Measurements from ENCODE around the gene ZMYND12. TPM values are rescaled to one million over a fixed set of nuclear protein-coding genes. Genes with fewer than 3 reads are reported as not detected.
A peak's percentile ranks its signal among the peaks of the same experiment; 100 is the strongest.

ZMYND12 gene
- total and polyA plus RNA-seq, 2 donors (not counting 3 experiments of a cell fraction or from before 2014, with no cell fraction given): 0.33 to 0.40 TPM

- TSS peak; percentile 42 for BruUV-seq (replicated peaks)
- peak; percentile 33 for FAIRE-seq
- CTCF ChIA-PET: interaction anchor here (1.0 to 1.6 kb wide), 4 partner anchors 29 to 234 kb away, joined by 3 to 6 read pairs (median 4); no protein-coding TSS in a partner anchor
Measured at GRCh38 chr1:42456754-42457089, 900 bp upstream of the ZMYND12 start.

More at GRCh38 chr1:42456754-42457089, 900 bp upstream of the ZMYND12 start:
- Histone ChIP-seq H3K4me3 (replicated peaks in 1 of 3; ENCODE audit: insufficient read depth in 1 of 3, low read depth in 1 of 3, low read length in 3 of 3) (peak overlapping the region; percentile 29 to 62 (median 59)), H2AFZ (ENCODE audit: low read depth, low read length) (peak overlapping the region; percentile 94), H3K9me1 (replicated peaks; ENCODE audit: control insufficient read depth, extremely low read depth, insufficient read depth, low read length) (no peaks in the 10 kb centered on the region), H3K36me3 (ENCODE audit: control insufficient read depth in 2 of 2, extremely low read depth in 1 of 2, insufficient read depth in 2 of 2, low read length in 2 of 2) (no peaks in the 10 kb centered on the region), H3K9ac (replicated peaks; ENCODE audit: extremely low read depth, insufficient read depth, low read length) (peak overlapping the region; percentile 76), H3K27ac (ENCODE audit: insufficient read depth, low read depth, low read length) (peak overlapping the region; percentile 46), H3K9me3 (replicated peaks; ENCODE audit: control insufficient read depth, insufficient read depth, low read length) (no peaks in the 10 kb centered on the region), H3K27me3 (ENCODE audit: control insufficient read depth in 2 of 2, insufficient read depth in 2 of 2, low read length in 2 of 2) (no peaks in the 10 kb centered on the region), H3K79me2 (ENCODE audit: control insufficient read depth, insufficient read depth, low read length) (no peaks in the 10 kb centered on the region), H3K4me1 (ENCODE audit: control insufficient read depth, extremely low read depth, insufficient read depth, low read length) (peaks cover 5% of the 10 kb centered on the region), H3K4me2 (ENCODE audit: insufficient read depth, low read length) (peak overlapping the region; percentile 56), H4K20me1 (replicated peaks; ENCODE audit: control insufficient read depth, extremely low read depth, insufficient read depth, low read length) (no peaks in the 10 kb centered on the region)
- POLR2A ChIA-PET: no interaction called here
- TF ChIP-seq MAX (IDR thresholded peaks at IDR 0.05; ENCODE audit: insufficient read depth, insufficient read length): no peak
- TF ChIP-seq JUN (IDR thresholded peaks at IDR 0.05; ENCODE audit: borderline replicate concordance, insufficient read depth, insufficient read length, low read depth): no peak
- no peak for TF ChIP-seq MYC (IDR thresholded peaks at IDR 0.05; ENCODE audit: low read depth, low read length)
- peak; percentile 2 for TF ChIP-seq POLR2AphosphoS5 (IDR thresholded peaks at IDR 0.05; ENCODE audit: insufficient read depth, low read depth, low read length)
- TF ChIP-seq CTCF (IDR thresholded peaks at IDR 0.05; ENCODE audit: extremely low read depth in 1 of 2, insufficient read depth in 1 of 2, low read depth in 1 of 2, low read length in 2 of 2): no peak
- TF ChIP-seq GATA2 (IDR thresholded peaks at IDR 0.05; ENCODE audit: insufficient read depth, insufficient read length, low read depth, low read length): no peak
- dilution Hi-C loops (cut with MboI; ENCODE audit: extremely low pct_ligation_motif_present, low sequenced_read_pairs): no loop called here
- peak; percentile 69 for DNase-seq (ENCODE audit: low read depth, low spot score)
- intact Hi-C loops (cut with micrococcal nuclease): loop anchor here (2.0 to 5.0 kb wide), 3 partner anchors 16 to 311 kb away; partner anchors contain the start of genes C1orf50 and P3H1
